GM19099 (cell line): Measurements from ENCODE around the gene SPTLC2.

Source experiments
- POLR2A ChIP-seq: IDR thresholded peaks from 3 replicates; pipeline ENCODE4 v1.6.1; 2011; ENCODE audit warnings: low read depth; ENCODE audit not compliant: insufficient read length; ENCODE audit errors: extremely low read depth

Gene SPTLC2

DNA sequence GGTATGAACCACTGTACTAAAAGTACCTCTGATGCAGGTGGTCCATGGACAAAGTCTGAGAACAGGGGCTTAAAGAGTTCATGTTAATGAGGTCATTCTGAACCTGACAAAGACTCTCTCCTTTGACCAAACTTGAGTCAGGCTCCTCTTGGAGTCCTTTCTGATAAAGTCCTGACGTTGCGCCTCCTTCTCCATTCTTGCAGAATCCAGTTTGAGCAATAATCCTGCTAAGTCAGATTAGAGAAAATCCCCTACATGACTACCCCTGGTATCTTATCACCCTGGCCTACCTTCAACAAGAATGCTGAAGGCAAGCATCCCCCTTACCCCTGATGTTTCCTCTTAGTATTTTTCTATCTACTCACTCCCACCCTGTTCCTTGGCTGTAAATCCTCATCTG, 71.9 kb downstream of the SPTLC2 start:
- TF ChIP-seq POLR2A, result no peak

DNA sequence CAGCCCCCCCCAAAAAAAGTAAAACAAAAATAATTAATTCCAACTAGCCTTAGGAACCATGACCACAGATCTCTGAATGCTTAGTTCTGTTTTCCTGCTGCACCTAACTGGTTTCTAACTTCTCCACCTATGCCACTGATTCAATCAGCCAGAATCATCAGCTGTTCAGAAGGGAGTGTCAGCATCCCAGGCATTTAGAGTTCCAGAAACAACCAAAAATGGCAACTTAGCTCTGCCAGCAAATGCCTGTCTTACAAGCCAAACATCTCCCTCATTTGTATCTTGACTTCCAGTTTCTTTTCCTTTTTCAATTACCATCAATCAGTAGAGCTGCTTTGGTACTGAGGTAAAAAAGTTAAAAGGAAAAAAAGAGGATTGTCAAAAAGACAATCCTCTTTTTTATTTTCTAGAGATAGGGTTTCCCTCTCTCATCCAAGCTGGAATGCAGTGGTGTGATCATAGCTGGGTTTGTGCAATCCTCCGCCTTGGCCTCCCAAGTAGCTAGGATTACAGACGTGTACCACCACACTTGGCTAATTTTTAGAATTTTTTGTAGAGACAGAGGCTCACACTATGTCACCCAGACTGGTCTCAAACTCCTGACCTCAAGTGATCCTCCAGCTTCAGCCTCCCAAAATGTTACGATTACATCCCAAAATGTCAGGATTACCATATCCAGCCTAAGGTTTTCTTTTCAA, 72.7 kb downstream of the SPTLC2 start:
- TF ChIP-seq POLR2A, result no peak

DNA sequence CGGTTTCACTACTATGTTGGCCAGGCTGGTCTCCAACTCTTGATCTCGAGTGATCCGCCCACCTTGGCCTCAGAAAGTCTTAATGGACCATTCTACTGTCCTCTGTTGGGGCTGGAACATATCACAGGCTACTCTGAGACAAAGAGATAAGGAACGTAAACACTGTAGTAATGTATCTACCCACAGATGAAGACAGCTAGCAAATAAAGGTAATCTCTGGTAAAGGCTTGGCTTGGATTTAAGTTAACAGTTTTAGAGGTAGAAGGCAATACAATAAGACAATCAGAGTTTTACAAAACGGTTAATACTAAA, 73.2 kb downstream of the SPTLC2 start:
- TF ChIP-seq POLR2A, result no peak

DNA sequence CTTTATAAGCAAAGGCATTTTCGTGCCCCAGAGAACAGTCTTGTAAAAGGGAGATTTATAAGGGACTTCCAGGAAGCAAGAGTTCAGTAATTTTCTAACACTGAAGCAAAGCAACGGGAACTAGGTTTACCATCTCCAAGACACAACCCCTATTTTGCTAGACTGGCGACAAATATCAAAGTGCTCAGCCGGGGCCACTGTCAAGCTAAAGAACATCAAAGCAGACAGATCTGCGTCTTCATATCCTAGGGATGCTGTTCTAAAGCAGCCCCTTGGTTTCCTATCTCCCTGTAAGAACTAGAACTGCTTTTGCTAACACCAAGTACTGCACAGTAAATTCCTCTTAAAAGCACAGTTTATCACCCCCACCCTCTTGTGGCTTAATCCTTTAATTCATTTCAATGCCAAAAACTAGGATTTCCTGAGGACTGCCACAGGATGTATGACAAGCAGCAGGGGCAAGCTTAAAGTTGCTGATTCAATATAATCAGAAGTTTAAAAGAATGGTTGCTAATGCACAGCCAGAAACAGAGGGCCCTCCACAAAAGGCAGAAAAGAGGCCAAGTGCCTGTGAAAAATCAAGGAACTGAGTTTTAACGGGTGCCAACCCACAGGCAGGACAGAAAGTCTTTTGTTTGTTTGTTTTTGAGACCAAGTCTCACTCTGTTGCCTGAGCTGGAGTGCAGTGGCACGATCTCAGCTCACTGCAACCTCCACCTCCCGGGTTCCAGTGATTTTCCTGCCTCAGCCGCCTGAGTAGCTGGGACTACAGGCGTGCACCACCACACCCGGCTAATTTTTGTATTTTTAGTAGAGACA, 73.8 kb downstream of the SPTLC2 start:
- TF ChIP-seq POLR2A, result no peak

DNA sequence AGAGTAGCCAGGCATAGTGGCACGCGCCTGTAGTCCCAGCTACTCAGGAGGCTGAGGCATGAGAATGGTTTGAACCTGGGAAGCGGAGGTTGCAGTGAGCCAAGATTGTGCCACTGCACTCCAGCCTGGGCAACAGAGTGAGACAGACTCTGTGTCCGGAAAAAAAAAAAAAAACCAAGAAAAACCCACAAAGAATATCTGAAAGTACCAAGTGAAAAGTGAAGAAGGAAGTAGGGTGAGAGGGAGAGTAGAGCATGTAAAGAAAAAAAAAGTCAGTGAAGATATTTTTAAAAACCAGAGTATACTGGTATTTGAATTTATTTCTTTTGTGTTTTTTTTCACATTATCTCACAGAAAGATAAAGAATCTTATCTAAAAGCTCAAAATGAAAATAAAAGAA, 74.5 kb downstream of the SPTLC2 start:
- no peak for TF ChIP-seq POLR2A

DNA sequence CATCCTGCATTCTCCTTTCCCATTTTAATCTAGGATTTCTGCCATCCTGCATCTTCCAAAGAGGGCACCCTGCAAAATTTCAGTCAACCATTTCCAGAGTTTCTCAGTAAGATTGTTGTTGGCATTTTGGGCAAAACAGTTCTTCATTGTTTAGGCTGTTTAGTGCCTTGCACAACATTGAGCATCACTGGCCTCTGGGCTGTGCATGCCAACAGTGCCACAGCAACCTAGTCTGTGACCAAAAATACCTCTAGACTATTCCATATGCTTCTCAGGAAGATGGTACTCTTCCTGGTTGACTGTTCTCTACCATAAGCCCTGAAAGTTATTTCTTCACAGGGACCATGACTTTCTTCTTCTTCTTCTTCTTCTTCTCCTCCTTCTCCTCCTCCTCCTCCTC, 85.4 kb downstream of the SPTLC2 start:
- no peak for TF ChIP-seq POLR2A

DNA sequence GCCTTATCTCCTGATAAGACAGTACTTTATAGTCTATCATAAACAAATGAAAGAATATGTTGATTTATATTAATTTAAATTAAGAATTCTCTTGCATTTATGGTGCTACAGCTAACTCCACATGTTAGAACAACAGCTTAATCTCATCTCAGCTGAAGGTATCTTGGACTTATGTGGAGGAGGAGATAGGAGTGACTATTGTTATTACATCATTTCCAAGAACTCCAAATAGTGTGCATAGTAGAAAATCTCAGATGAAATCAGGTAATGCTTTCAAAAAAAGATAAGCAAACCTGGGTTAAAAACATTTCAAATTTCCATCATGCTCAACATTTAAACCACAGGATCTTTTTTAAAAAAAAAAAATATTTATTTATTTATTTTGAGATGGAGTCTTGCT, 86.5 kb downstream of the SPTLC2 start:
- TF ChIP-seq POLR2A, result no peak

DNA sequence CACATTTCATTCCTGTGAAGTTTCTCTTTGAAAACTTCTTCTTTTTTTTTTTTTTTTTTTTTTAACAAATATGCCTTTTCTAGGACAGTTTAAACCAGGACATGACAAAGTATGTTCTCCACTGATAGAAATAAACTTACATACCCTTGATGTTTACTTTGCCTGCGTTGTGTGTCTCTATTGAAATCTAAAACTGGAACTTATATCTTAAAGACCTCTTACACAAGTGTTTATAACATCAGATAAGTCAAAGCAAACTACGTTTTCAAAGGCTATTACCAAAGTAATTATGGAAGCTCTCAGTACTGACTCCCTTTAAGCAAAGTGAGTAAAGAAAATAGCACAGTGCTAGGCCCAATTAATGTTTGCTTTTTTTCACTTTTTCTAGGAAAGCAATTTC, 87.2 kb downstream of the SPTLC2 start:
- TF ChIP-seq POLR2A, result no peak

DNA sequence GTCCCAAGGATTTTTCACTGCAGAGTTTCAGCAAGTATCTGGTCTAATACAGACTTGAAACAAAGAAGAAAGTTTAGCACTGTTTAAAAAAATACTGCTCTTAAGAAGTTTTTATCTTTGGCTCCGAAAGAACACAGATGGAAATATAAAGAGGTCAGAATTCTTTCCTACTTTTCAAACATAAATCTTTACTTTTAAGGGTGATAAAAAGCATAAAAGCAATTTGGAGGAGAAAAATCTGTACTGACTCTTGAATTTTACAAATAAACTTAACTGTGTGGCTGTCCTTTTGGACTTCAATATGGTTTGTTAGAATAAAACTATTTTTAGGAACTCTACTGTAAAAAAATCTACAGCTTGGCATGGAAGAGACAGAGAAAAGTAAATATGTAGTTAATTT, 90.2 kb downstream of the SPTLC2 start:
- TF ChIP-seq POLR2A, result no peak

DNA sequence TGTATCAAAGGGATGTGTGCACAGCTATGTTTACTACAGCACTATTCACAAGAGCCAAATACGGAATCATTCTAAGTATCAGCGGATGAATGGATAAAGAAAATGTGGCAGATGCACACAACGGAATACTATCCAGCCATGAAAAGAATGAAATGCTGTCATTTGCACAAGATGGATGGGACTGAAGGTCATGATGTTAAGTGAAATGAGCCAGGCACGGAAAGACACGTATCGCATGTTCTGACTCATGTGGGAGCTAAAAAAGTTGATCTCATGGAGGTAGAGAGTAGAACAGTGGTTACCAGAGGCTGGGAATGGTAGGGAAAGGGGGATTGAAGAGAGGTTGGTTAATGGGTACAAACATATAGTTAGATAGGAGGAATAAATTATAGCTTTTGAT, 91.9 kb downstream of the SPTLC2 start:
- no peak for TF ChIP-seq POLR2A

DNA sequence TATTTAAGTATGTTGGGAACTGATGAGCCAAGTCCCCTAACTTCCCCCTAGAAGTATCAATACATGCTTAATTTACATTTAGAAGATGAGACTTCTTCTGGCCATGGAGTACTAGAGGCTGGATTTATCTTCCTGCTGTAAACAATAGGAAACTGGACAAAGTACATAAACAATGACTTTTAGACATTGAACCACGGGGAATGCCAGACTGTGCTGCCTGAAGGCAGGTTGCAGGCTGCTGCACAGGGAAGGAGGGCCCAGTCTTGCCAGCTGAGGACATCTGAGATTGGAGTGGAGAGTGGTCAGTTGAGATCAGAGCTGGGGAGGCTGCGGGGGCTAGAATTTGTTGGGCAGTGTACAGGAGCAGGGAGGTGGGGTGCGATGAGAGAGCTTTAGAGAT, 93.3 kb downstream of the SPTLC2 start:
- no peak for TF ChIP-seq POLR2A

DNA sequence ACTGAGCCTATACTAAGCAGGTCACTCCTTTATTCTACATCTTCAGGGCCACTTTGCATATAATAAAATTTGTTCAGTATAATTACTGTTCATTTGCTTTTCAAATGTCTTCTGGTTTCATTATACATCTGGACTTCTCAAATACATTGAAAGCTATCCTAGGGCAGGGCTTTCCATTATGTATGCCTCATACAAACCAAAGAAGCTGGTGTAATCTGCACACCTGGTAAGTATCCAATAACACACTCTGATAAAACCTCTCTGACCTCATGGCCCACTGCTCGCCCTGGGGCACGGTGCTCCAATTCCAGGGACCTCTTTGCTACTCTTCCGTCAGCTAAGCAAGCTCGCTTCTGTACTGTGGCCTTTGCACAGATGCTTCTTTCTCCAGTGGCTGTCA, 95.9 kb downstream of the SPTLC2 start:
- no peak for TF ChIP-seq POLR2A

DNA sequence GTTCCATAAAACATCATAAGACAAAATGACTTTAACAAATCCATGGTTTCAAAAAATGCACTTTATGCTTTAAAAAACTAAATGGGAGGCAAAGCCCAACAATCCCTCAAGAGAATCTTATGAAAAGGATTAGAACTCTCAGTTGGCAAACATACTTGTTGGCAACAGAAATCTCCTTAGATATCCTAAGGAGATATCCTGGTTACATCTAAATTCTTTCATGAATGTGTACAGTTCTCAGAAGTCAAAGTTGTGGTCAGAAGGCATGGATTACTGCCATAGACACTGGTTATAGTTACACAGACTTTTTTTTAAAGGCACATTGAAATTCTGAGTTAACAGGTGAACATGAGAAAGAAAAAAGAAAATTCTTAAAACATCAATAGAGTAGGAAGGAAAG, 100.3 kb downstream of the SPTLC2 start:
- no peak for TF ChIP-seq POLR2A

DNA sequence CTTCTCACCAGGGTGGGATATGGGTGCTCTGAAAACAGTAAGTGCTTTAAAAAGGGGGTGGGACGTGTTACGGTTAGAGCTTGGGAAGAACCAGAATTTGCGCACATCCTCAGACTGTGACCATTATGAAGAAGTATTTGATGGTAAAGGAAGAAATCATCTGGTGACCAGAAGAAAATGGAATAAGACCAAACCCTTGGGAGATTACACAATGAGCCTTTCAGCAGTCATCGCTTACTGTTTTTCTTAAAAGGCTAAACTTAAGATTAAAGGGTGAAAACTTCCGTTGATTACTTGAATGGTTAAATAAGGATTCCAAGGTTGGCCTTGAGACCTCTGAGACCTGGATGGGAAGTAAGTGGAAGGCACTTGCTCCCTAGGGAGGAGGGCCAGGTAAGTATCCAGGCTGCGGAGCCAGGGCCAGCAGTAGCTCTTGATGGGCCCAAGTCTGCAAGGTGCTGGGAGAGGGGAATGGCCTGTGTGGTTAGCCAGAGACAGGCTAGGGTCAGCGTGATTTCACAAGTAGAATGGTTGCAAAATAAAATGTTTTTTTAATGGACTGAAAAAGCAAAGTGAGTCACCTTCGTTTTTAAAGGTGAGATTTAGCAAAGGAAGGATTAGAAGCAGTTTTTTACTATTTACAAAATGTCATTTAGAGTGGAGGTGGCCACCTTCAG, 104.8 kb downstream of the SPTLC2 start:
- no peak for TF ChIP-seq POLR2A

DNA sequence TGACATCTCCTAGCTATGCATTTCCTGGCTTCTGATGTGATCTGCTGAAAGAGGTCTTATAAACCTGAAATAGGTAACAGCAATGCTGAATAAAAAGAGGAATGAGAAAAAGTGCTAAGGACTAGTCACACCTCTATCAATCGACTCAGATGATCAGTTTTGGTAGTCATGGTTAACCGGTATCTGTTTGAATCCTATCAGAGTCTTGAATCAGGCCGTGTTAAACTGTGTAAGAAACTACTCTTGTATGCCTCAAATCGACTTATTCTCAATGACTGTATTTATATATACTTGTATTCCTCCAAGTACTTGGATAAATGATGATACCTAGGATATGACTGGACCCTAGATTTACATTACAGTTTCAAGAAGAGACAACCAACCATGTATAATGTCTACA, 107.1 kb downstream of the SPTLC2 start:
- no peak for TF ChIP-seq POLR2A

DNA sequence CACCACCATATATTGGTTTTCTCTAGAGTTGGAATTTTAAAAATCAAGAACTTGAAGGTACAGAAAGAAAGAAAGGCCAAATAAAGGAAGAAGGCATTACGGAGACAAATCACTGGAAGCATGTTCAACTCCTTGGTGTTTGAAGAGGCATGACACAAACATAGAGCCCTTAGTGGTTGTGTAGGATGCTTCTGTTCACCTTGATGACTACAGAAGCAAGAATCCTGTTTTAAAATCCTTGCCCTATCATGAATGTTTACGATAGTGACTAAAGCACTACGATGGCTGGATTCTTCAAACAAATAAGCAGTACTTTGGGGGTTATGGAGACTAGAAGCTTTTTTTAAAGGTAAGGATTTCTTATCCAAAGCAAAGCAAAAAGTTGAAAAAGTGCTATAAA, 107.6 kb downstream of the SPTLC2 start:
- TF ChIP-seq POLR2A, result no peak

DNA sequence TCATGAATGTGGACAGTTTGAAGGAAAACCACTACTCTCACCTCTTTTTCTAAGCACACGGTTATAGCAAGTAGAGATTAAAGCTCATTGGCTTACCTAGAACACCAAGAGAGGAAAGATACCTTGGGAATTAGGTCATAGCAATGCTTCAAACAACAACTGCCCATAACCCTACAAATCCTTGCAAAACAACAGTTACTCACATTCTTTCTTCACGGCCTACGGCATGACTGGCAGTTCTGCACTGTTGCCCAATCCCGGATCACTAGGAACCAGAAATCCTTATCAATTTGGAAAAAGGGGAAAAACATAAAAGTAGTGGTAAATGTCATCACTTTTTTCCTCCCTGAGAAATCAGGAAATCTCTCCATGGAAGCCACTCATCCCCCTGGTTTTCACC, 108.2 kb downstream of the SPTLC2 start:
- TF ChIP-seq POLR2A, result no peak

DNA sequence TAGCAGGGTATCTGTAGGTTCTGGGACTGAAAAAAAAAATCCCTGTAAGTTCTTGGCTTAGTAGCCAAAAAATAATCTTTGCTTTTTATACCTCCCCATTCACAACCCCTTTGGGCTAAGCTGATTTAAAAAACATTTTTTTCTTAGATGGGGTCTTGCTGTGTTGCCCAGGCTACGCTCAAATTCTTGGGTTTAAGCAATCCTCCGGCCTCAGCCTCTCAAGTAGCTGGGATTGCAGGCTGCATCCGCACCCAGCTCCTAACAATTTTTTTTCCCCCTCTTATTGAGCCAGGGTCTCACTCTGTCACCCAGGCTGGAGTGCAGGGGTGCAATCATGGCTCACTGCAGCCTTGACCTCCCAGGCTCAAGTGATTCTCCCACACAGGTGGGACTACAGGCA, 108.7 kb downstream of the SPTLC2 start:
- no peak for TF ChIP-seq POLR2A
